Measurements from ENCODE around the gene NKX6-2.
A peak's percentile ranks its signal among the peaks of the same experiment; 100 is the strongest.

NKX6-2 gene

DNA sequence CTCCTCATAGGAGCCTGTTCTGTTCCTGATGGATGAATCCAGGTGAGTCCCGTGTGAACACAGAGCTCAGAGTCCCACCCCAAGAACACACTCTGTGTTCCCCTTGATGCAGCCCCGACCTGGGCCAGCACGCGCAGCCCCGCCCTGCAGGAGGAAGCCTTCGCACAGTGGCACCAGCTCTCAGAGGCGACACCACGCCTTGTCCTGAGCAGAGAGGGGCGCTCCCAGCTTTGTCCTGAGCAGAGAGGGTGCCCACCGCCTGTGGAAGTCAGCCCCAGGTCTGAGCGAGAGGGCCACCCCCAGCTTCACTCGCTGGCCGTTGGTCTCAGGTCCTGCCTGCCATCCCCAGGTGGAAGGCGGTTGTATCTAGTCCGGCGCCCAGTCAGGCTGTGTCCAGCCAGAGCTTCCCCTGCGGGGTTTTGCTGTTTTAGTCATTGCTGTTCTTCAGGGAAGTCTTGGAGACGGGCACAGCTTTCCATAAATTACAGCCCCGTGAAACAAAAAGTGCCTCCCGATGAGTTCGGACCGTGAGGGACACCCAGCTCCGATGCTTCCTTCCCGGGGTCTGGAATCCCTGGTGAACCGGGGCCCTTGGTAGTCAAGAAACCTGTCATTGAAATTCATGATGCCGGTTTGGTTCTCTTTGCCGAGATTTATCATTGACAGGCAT is 43.6 kb downstream of the NKX6-2 start:
- H3K27ac Mint-ChIP-seq, result no peak overlapping the region
- no peaks in the 10 kb centered on the region for H3K4me1 Mint-ChIP-seq
- no peak overlapping the region for H3K4me3 Mint-ChIP-seq
- peaks cover 3 to 8% of the 10 kb centered on the region in 2 donors for H3K36me3 Mint-ChIP-seq
- DNase-seq (no peak), ATAC-seq (replicated peaks) (no peak)
- H3K27me3 Mint-ChIP-seq, result no peaks in the 10 kb centered on the region
- H3K9me3 Mint-ChIP-seq, result no peaks in the 10 kb centered on the region

DNA sequence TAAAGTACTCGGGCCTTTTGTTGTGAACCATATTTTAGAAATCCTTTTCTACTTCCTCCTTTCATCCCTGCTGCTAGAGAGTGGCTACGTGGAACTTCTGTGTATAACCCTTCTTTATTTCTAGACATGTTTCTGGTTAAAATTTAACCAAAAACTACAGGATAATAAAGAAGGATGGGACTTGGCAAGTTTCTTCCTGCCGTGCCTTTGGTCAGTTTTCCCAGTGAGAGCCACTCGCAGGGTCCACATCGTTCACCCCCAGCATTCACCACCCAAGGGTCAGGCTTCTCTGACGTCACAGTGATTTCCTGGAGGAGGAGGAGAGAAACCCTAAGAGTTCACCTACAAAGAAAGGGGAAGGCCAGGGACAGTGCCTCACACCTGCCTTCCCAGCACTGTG is 45.4 kb downstream of the NKX6-2 start:
- no peak overlapping the region for H3K4me3 Mint-ChIP-seq
- no peaks in the 10 kb centered on the region for H3K9me3 Mint-ChIP-seq
- DNase-seq, result no peak
- ATAC-seq (replicated peaks), result no peak
- no peak overlapping the region for H3K27ac Mint-ChIP-seq
- peaks cover 3 to 9% of the 10 kb centered on the region in 2 donors for H3K36me3 Mint-ChIP-seq
- H3K27me3 Mint-ChIP-seq, result no peaks in the 10 kb centered on the region
- peaks cover 0 to under 1% of the 10 kb centered on the region in 2 donors for H3K4me1 Mint-ChIP-seq

DNA sequence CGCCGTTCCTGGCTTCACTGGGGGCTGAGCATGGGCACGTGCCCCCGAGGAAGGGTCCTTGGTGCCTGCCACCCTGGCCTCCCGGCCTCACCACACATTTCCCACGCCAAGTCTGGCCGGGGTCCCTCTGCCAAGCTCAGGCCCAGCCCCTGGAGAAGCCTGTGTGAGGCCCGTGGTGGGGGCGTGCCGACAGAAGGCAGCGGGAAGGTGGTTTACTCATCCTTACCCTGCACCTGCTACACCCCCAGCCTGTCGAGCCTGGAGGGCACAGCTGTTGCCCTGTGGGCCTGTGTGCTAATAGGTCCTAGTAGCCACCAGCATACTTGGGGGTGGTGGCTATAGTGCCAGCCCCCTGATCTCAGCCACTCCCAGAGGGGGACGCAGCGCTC is 46.7 kb downstream of the NKX6-2 start:
- Mint-ChIP-seq H3K9me3 (no peaks in the 10 kb centered on the region), H3K27ac (no peak overlapping the region), H3K4me3 (no peak overlapping the region), H3K36me3 (peaks cover 3 to 11% of the 10 kb centered on the region in 2 donors), H3K4me1 (peaks cover 0 to 2% of the 10 kb centered on the region in 2 donors), H3K27me3 (no peaks in the 10 kb centered on the region)
- no peak for DNase-seq
- ATAC-seq (replicated peaks), result no peak

GRCh38 chr10:132738454-132739224 is 47.3 kb downstream of the NKX6-2 start:
- no peak overlapping the region for H3K4me3 Mint-ChIP-seq
- H3K4me1 Mint-ChIP-seq, result peaks cover 0 to 2% of the 10 kb centered on the region in 2 donors
- peaks cover 3 to 13% of the 10 kb centered on the region in 2 donors for H3K36me3 Mint-ChIP-seq
- ATAC-seq (replicated peaks) (no peak), DNase-seq (no peak)
- H3K27me3 Mint-ChIP-seq, result no peaks in the 10 kb centered on the region
- H3K9me3 Mint-ChIP-seq, result no peaks in the 10 kb centered on the region
- H3K27ac Mint-ChIP-seq, result no peak overlapping the region

DNA sequence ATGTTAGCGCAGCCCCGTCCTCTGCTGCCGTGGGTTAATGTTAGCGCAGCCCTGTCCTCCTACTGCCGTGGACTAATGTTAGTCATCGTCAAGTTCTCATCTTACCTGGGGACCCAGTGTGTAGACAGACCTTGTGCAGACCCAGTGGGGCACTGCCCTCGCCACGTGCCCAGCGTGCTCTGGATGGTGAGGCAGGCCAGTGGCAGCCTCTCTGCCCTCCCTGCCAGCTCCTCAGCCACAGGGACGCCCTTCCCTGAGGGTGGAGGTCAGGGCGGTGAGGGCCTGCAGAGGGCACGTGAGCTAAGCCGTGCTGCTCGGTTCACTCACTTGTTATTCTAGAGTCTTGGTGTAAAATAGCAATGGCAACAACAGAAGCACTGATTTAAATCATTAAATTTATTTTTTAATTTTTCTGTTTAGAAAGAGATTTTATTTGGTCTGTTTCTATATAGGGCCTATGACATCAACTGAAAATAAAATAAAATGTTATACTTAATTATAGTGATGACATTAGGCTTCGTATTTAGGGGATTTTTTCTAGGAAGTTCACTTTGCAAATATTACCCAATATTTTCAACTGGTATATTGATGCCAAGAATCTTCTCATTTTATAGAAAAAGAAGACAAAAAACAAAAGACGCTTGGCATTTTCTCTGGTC is 48.4 kb downstream of the NKX6-2 start:
- Mint-ChIP-seq H3K27me3 (no peaks in the 10 kb centered on the region), H3K27ac (no peak overlapping the region), H3K36me3 (peaks cover 4 to 14% of the 10 kb centered on the region in 2 donors), H3K4me1 (peaks cover 0 to 2% of the 10 kb centered on the region in 2 donors), H3K9me3 (no peaks in the 10 kb centered on the region), H3K4me3 (no peak overlapping the region)
- DNase-seq, result no peak
- no peak for ATAC-seq (replicated peaks)

DNA sequence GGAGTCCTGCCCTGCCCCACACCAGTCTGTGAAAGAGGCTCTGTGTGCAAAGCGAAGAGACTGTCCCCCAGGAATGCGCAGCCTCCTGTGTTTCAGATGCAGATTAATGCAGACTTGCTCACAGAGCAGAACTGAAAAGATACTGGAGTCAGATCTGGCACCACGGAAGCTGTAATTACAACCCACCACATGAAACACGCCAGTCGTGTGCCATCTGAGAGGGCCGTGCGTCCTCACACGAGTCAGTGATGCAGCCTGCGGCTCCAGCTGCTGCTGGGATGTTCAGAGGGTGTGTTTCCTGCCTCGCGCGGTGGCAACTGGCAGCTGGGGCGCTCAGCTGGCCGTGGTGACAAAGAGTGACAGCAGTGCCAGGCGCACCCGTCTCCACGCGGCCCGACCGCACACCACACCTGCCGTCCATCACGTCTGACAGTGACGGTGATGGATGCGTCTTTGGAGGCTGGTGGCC is 50.0 kb downstream of the NKX6-2 start:
- Mint-ChIP-seq H3K9me3 (no peaks in the 10 kb centered on the region), H3K4me3 (no peak overlapping the region), H3K27ac (no peak overlapping the region), H3K27me3 (no peaks in the 10 kb centered on the region), H3K36me3 (peaks cover 9% of the 10 kb centered on the region in 2 donors), H3K4me1 (peaks cover 0 to 2% of the 10 kb centered on the region in 2 donors)
- no peak for DNase-seq
- no peak for ATAC-seq (replicated peaks)

DNA sequence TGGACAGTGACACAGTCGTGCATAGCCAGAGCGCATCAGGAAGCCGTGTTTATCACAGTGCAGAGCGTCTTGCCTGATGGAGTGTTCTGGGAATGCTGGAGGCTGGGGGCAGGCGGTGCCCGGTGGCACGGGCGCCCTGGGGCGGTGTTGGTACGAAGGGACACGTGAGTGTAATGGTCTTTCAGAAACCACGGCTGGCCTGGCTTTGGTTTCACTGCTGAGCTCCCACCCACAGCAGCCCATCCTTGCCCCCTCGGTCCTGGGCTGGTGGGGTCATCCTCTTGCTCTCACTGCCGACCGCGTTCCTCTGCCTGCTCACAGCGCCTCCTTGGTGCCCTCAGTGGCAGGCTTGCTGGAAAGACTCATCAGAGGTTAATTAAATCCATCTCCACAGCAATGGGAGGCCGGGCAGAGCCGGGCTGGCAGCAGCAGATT is 50.6 kb downstream of the NKX6-2 start:
- no peaks in the 10 kb centered on the region for H3K27me3 Mint-ChIP-seq
- peaks cover 0 to 2% of the 10 kb centered on the region in 2 donors for H3K4me1 Mint-ChIP-seq
- no peak for DNase-seq
- H3K36me3 Mint-ChIP-seq, result peaks cover 6 to 10% of the 10 kb centered on the region in 2 donors
- peak overlapping the region; percentile 47 for H3K27ac Mint-ChIP-seq
- no peak for ATAC-seq (replicated peaks)
- H3K4me3 Mint-ChIP-seq, result no peak overlapping the region
- H3K9me3 Mint-ChIP-seq, result no peaks in the 10 kb centered on the region

DNA sequence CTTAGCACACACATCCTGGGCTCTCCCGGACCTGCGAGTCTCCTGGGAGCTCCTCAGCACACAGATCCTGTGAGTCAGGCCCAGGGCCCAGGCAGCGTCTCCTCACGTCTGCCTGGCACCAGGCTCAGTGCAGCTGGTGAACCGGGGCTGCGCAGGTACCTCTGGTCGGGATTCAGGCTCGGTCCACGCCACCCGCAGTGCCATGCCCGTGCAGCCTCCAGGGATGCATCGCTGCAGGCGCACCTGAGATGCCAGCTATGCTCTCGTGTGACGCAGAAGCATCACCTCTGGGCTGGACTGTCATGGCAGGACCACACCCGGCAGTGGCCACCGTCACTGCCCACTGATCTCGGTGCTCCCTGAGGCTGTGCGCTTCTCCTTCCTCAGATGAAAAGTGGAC is 52.0 kb downstream of the NKX6-2 start:
- no peak overlapping the region for H3K27ac Mint-ChIP-seq
- H3K9me3 Mint-ChIP-seq, result no peaks in the 10 kb centered on the region
- ATAC-seq (replicated peaks), result no peak
- H3K4me3 Mint-ChIP-seq, result no peak overlapping the region
- peaks cover 10% of the 10 kb centered on the region in 2 donors for H3K36me3 Mint-ChIP-seq
- H3K4me1 Mint-ChIP-seq, result peaks cover 0 to 2% of the 10 kb centered on the region in 2 donors
- H3K27me3 Mint-ChIP-seq, result no peaks in the 10 kb centered on the region
- DNase-seq, result no peak
